ENCODE measurements around the gene NFASC.

Gene NFASC

DNA sequence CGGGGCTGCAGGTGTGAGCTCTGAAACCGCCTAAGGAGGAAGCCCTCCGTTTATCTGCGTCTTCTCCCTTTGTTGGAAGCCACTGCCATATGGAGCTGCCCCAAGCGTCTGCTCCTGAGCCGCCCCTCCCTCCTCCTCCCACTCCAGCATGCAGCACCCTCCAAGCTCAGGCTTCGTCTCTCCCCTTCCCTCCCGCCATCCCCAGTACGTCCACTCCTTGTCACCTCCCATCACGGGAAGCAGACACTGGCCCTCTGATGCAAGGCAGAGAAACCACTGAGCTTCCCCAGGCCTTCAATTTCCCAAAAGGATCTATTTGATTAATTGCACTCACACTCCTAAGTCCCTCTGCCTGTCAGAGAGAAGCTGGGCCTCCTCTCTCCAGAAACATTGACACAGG lies 52.5 kb downstream of the NFASC start:
- H3K27me3 ChIP-seq (replicated peaks) = peaks cover 1% of the 10 kb centered on the region
- in situ Hi-C loops (cut with HindIII; ENCODE audit: low pct_ligation_motif_present, low sequenced_read_pairs) = no loop called here
- DNase-seq = no peak
- TF ChIP-seq, protein P1, sequence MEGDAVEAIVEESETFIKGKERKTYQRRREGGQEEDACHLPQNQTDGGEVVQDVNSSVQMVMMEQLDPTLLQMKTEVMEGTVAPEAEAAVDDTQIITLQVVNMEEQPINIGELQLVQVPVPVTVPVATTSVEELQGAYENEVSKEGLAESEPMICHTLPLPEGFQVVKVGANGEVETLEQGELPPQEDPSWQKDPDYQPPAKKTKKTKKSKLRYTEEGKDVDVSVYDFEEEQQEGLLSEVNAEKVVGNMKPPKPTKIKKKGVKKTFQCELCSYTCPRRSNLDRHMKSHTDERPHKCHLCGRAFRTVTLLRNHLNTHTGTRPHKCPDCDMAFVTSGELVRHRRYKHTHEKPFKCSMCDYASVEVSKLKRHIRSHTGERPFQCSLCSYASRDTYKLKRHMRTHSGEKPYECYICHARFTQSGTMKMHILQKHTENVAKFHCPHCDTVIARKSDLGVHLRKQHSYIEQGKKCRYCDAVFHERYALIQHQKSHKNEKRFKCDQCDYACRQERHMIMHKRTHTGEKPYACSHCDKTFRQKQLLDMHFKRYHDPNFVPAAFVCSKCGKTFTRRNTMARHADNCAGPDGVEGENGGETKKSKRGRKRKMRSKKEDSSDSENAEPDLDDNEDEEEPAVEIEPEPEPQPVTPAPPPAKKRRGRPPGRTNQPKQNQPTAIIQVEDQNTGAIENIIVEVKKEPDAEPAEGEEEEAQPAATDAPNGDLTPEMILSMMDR (IDR thresholded peaks at IDR 0.05; ENCODE audit: low read depth, low read length, missing control alignments) = no peak
- H3K4me3 ChIP-seq (ENCODE audit: low read depth, low read length) = no peak overlapping the region
- H3K27ac ChIP-seq = no peak overlapping the region
- no peaks in the 10 kb centered on the region for H3K36me3 ChIP-seq (replicated peaks)

GRCh38 chr1:204923626-204924012 lies 53.0 kb downstream of the NFASC start:
- DNase-seq = no peak

GRCh38 chr1:204924013-204924759 lies 53.5 kb downstream of the NFASC start:
- DNase-seq = peak; percentile 12
- Histone ChIP-seq H3K27me3 (replicated peaks) (peaks cover 1% of the 10 kb centered on the region), H3K27ac (no peak overlapping the region), H3K36me3 (replicated peaks) (no peaks in the 10 kb centered on the region), H3K4me3 (ENCODE audit: low read depth, low read length) (no peak overlapping the region)
- in situ Hi-C loops (cut with HindIII; ENCODE audit: low pct_ligation_motif_present, low sequenced_read_pairs) = no loop called here
- TF ChIP-seq, protein P1 (IDR thresholded peaks at IDR 0.05; ENCODE audit: low read depth, low read length, missing control alignments) = no peak

More at GRCh38 chr1:204923626-204924012, 53.0 kb downstream of the NFASC start:
- H3K36me3 ChIP-seq (replicated peaks) = no peaks in the 10 kb centered on the region
- in situ Hi-C loops (cut with HindIII; ENCODE audit: low pct_ligation_motif_present, low sequenced_read_pairs) = no loop called here
- TF ChIP-seq, protein P1 (IDR thresholded peaks at IDR 0.05; ENCODE audit: low read depth, low read length, missing control alignments) = no peak
- no peak overlapping the region for H3K27ac ChIP-seq
- no peak overlapping the region for H3K4me3 ChIP-seq (ENCODE audit: low read depth, low read length)
- peaks cover 1% of the 10 kb centered on the region for H3K27me3 ChIP-seq (replicated peaks)

- Histone ChIP-seq H3K27me3 (replicated peaks) (peaks cover 1% of the 10 kb centered on the region), H3K36me3 (replicated peaks) (no peaks in the 10 kb centered on the region), H3K27ac (no peak overlapping the region), H3K4me3 (ENCODE audit: low read depth, low read length) (no peak overlapping the region)
- in situ Hi-C loops (cut with HindIII; ENCODE audit: low pct_ligation_motif_present, low sequenced_read_pairs) = no loop called here
- TF ChIP-seq, protein P1 (IDR thresholded peaks at IDR 0.05; ENCODE audit: low read depth, low read length, missing control alignments) = no peak
- no peak for DNase-seq
Observed at GRCh38 chr1:204925701-204926100, 55.0 kb downstream of the NFASC start.

DNA sequence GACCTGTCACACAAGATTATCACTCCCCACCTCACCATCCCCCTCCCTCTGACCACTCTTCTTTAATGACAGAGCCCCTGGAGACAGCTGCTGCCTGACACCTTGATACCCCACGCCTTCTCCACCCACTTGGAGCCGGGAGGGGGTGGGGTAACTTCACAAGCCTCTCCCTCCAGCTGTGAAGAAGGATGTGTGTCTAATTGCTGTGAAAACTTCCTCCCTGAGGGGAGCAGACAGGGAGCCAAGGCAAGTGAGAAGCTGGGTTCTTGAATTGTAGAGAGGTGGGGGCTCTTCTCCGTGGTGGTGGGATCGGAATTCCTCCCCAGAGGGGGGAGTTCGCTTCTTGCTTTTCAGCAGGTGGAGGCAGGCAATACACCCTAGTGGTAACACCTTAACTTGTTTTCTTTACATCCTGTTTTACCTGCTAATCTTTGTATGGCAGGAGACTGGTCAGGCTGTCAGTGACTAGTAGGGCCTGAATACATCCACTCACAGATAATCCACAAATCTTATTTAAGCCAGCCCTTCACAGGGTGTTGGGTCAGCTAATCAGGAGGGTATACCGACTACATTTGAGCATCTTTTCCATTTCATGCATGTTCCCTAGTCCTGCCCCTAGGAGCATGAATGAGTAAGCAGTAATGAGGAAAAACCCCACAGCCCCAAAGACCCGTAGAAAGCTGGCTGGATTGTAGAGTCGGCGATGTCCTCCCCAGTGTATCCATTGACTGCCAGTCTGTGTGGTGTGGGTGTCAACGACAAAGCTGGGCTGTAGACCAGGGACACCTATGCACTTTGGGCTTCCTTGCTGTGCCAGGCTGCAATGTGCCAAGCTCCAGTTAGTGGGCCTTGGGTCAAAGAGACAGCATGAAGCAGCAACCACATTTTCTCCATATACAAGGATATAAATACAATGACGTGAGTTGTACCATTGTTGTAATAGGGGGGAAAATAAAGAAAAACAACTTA lies 57.3 kb downstream of the NFASC start:
- DNase-seq = no peak
- peaks cover 1% of the 10 kb centered on the region for H3K27me3 ChIP-seq (replicated peaks)
- no peak overlapping the region for H3K4me3 ChIP-seq (ENCODE audit: low read depth, low read length)
- in situ Hi-C loops (cut with HindIII; ENCODE audit: low pct_ligation_motif_present, low sequenced_read_pairs) = no loop called here
- no peaks in the 10 kb centered on the region for H3K36me3 ChIP-seq (replicated peaks)
- H3K27ac ChIP-seq = no peak overlapping the region
- TF ChIP-seq, protein P1 (IDR thresholded peaks at IDR 0.05; ENCODE audit: low read depth, low read length, missing control alignments) = no peak

Measured in brain microvascular endothelial cell (primary cell).